Regular cardiac myocyte (primary cell): ENCODE data around the gene ZSCAN22. TPM values are rescaled to one million over a fixed set of nuclear protein-coding genes. Genes with fewer than 3 reads are reported as not detected.

Source experiments
- total RNA-seq: library from RNA; depleted of rRNA; stranded (reverse); fragments of >200 nt; gene quantifications from 2 replicates; pipeline ENCODE4 v1.2.3, GENCODE V29; 2014

The ZSCAN22 gene
- total RNA-seq, result 2.3 and 2.7 TPM in 2 replicates

DNA sequence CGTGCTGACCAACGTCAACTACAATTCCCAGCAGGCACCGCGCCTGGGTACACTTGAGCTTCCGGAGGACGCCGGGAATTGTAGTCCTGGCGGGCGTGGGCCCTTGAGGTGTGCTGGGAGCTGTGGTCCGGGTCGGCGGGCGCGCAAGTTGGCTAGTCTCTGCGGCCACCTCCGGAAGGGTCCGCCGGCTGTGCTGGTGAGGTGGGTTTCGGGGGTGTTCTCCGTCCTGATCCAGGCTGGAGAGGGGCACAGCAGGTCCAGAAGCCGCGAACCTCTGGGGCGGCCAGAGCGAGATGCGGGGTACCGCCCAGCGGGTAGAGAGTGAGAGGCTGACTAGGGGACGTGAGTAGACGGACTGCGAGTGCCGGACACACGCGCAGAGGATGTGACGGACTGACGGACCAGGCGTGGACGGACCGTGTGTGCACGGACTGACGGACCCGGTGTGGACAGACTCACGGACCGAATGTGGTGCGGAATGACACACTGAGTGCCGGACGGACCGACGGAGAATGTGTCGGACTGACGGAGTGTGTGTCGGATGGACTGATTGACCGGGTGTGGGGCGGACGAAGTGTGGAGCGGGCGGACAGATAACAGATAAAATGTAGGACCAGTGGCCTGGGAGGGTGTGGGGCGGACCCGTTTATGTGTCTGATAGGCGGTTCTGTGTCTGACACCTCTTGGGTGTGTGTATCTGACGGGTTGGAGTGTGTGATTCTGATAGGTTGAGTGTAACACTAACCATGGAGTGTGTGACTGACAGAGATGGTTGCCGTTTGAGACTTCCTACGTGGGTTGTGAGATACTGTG is at the start of gene ZSCAN22:
TSS of gene ZSCAN22 (plus strand) at position 81 of the 813 bp plus-strand sequence. CDS start 7,809 bp downstream, outside the sequence.

DNA sequence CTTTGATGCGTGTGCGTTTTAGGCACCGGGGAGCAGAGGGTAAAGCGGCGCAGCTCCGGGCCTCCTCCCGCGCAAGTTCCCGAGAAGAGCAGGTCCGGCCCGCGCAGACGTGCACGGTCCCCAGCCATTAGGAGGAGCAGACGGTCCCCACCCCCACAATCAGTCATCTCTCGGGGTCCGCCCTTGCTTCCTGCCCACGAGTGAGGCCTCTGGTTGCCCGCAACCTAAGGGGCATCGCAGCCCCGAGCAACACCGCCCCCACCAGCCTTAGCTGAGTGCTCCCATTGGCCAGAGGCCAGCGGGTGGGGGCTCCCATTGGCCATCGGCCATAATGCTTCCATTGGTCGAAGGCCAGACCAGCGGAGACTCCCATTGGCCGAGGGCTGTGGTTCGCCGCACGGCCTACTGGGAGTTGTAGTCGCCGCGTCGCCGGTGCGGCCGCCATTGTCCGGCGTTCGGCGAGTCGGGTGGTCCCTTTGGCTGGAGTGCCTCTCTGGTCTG is 48.2 kb upstream of the ZSCAN22 start, which contains the start of gene ZNF8:
TSS of gene ZNF8 (plus strand) at position 415 of the 501 bp plus-strand sequence. CDS start 127 bp downstream, outside the sequence.

DNA sequence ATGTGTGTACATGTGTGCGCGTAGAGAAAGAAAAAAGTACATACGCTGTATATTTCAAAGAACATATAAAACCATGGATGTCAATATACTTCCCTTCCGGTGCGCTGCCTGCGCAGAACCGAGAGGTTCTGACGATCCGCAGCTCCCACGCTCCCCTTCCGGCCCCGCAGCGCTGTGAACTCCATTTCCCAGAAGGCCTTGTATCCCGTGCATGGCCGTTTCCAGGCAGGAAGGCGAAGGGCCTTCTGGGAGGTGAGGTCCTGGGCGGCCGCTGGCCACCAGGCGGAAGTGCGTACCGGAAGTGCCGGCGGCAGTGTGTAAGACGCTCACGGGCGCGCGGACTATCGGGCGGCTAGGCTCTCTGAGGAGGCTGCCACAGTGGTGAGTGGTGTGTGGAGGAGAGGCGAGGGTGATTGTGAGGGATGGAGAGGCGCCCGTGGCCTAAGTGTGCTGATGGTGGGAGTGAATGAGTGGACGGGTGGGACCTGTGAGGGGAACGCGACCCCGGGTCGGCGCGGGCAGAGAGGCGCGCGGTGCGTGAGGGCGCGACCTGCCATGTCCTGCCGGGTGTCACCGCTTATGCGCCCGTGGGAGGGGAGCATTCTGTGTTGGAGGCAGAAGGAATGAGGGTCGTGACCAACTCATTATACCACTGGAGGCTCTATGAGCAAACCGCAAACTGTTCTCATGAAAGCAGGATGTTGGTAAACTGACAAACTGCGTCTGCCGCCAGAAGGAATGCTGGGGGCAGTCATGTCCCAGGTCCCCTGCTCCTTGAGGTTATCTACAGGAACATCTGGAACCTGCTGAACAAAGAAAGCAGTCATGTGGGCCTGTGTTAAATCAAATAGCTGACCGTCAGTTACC is 21.5 kb upstream of the ZSCAN22 start, which contains the start of gene ERVK3-1:
TSS of gene ERVK3-1 (plus strand) at position 313 of the 867 bp plus-strand sequence. CDS start 6,792 bp downstream, outside the sequence.

DNA sequence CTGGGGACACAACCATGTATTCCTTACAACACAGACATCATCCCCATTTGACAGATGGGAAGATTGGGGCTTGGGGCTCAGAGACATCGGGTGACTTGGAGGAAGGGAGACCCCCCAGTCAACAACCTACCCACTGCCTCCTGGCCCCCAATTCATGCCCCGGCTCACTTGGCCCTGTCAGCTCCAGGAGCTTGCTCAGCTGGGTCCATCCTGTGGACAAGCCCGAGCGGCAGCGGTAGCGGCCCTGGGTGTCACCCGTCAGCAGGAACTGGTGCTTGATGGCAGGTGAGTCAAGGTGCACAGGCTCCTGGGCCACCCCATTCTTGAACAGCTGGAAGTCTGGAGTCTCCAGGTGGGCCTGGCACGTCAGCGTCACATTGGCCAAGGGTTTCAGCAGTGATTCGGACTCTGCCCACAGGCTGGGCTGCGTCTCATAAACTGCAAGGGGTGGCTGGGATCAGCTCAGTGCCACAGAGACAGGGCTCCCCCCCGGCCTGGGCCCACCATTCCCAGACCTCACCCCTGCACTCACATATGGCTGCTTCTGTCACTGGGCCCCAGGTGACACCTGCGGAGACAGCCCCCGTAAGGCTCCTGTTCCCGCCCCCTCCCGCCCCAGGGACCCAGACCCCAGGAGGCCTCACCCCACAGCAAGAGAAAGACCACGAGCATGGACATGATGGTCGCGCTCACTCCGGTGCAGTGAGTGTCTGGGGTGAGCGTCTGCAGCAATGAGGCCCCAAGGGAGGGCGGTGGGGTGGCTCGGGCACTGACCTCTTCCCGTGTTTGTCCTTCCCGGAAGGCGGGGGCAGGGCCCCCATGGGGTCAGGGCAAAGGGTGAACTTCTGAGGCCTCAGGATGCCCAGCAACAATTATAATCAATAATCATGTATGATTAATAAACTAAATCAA is 26.2 kb downstream of the ZSCAN22 start, which contains the start of gene A1BG:
TSS of gene A1BG (minus strand) at position 733 of the 912 bp plus-strand sequence. CDS start at position 678, 55 bp downstream.

DNA sequence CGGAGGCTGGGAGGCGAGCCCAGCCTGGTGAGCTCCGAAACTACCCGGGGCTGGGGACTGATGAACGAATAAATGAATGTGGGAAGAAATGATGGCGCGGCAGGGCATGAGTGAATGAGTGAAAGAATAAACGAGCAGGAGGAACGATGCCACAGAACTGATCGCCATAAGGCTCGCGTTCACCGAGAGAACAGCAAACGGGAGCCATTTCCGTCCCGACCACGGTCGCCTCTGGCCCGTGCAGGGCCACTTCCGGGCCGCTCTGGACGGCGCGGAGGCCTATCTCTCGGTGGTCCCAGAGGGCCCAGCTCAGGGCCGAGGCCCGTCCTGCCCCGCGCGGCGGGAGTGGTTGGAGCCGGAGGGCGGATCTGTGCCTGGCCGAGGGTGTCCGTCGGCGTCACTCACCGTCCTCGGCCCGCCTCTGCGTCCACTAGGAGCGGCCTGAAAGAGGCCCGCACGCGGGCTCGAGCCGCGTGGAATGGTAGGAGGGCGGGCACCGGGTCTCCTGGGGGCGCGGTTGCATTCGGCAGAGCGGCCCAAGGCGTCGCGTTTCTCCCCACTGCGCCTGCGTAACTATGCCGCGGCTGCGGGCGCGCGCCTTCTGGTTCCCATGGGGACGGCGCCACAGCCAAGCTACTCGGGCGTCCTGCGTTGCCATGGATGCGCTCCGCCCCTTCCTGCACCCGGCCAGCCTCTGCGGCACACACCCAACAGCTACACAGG is 35.6 kb downstream of the ZSCAN22 start, which contains the start of gene ZNF497:
TSS of gene ZNF497 (minus strand) at position 480 of the 723 bp plus-strand sequence. CDS start 5,116 bp downstream, outside the sequence.

DNA sequence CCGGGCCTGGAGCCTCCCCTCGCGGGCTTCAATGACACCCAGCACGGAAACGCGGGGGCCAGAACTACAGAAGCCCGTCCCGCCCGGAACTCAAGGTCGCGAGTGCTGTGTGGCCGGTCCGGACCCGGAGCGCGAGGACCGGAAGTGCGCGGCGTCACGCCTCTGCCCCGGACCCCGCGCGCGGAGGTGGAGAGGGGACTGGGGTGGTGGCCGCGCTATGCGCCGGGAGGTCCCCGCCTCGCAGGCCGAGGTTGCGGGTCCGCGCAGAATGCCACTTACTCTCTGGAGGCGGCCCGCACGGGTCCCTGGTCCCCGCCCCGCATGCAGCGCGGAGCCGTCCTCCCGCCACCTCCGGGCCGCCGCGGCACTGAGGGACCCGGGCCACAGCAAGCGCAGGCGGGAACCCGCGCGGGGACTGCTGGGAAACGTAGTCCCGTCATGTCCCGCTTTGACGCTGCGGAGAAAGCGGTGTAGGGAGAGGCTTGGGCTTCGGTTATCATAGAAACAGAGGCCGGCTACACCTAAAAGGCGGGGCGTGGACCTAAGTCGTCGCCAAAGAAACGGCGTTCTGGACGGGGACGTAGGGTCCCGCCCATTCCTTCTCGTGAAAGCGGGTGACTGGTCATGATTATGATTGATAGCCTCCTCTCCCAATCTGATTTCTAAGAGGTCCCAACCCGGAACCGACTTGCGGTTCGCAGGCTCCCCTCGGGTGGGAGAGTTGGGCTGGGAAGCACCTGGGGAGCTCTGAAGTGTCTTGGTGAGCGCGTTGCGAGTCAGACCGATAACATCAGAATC is 54.1 kb downstream of the ZSCAN22 start, which contains the start of gene ZNF837:
TSS of gene ZNF837 (minus strand) at position 369 of the 798 bp plus-strand sequence. CDS start 11,698 bp downstream, outside the sequence.

DNA sequence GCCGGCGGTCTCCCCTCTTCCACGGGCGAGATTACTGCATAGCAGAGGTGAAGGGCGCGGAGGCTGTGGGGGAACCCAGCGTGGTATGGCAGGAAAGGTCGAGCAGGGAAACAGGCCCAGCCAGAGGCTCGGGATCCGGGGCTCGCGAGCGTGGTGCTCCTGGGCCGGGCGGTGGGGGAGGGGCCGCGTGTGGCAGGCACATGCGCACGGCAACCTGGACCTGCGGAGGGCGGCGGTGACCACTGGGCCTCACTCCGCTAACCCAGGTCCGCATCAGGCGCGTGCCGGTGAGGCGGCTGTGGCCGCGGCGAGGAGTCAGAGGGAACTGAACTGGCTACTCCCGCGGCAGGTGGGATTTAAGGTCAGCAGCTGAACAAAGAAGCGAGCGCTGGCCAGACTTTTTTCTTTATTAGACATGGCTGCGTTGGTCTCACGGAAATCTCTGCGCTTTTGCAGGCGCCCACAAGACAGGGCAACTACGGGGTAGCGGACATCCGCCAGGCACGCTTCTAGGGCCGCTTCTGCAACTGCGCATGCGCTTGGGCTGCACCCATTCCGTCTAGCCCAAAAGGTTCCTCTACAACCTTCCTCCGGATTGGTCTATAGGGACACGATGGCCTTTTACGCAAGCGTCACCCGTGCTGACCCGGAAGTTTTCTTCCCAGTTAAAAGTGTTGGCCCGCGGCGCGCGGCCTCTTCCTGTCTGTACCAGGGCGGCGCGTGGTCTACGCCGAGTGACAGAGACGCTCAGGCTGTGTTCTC is 60.0 kb downstream of the ZSCAN22 start, which contains the start of gene RPS5:
TSS of gene RPS5 (plus strand) at position 694 of the 762 bp plus-strand sequence. CDS start 869 bp downstream, outside the sequence.

Other genes starting within 250 kb of the ZSCAN22 start
- 30.1 and 76.4 TPM in 2 replicates for gene ZSCAN18, start 228.8 kb upstream of the ZSCAN22 start, total RNA-seq
- gene ZNF329, start 176.2 kb upstream of the ZSCAN22 start, total RNA-seq, result 14.6 and 17.8 TPM in 2 replicates
- 29.3 and 31.6 TPM in 2 replicates for gene ZNF274, start 143.9 kb upstream of the ZSCAN22 start, total RNA-seq
- gene ZNF544, start 98.1 kb upstream of the ZSCAN22 start, total RNA-seq, result 42.0 and 44.5 TPM in 2 replicates
- gene ZNF8, start 48.0 kb upstream of the ZSCAN22 start, total RNA-seq, result 4.0 and 4.5 TPM in 2 replicates
- 20.6 and 38.2 TPM in 2 replicates for gene ERVK3-1, start 21.6 kb upstream of the ZSCAN22 start, total RNA-seq
- gene A1BG, start 26.5 kb downstream of the ZSCAN22 start, total RNA-seq, result 6.1 and 14.4 TPM in 2 replicates
- gene ZNF497, start 35.8 kb downstream of the ZSCAN22 start, total RNA-seq, result 0.58 and 1.1 TPM in 2 replicates
- 1.2 and 3.9 TPM in 2 replicates for gene ZNF837, start 54.0 kb downstream of the ZSCAN22 start, total RNA-seq
- 2,110 and 2,179 TPM in 2 replicates for gene RPS5, start 60.3 kb downstream of the ZSCAN22 start, total RNA-seq
- 0.38 TPM in 1 of 2 replicates, not detected in the other for gene RNF225, start 68.7 kb downstream of the ZSCAN22 start, total RNA-seq
- gene ZNF584, start 81.7 kb downstream of the ZSCAN22 start, total RNA-seq, result 12.7 and 16.7 TPM in 2 replicates
- 10.4 and 12.7 TPM in 2 replicates for gene ZNF132, start 113.2 kb downstream of the ZSCAN22 start, total RNA-seq
- 7.3 and 10.0 TPM in 2 replicates for gene ZNF324B, start 124.6 kb downstream of the ZSCAN22 start, total RNA-seq
- 11.8 and 16.3 TPM in 2 replicates for gene ZNF324, start 140.1 kb downstream of the ZSCAN22 start, total RNA-seq
- 5.4 and 5.9 TPM in 2 replicates for gene ZNF446, start 149.4 kb downstream of the ZSCAN22 start, total RNA-seq
- 2.8 and 2.9 TPM in 2 replicates for gene SLC27A5, start 185.0 kb downstream of the ZSCAN22 start, total RNA-seq
- 3.4 and 5.6 TPM in 2 replicates for gene ZBTB45, start 192.8 kb downstream of the ZSCAN22 start, total RNA-seq
- gene TRIM28, start 217.1 kb downstream of the ZSCAN22 start, total RNA-seq, result 171 and 383 TPM in 2 replicates
- 98.7 and 136 TPM in 2 replicates for gene CHMP2A, start 228.1 kb downstream of the ZSCAN22 start, total RNA-seq
- 51.0 and 87.0 TPM in 2 replicates for gene UBE2M, start 231.6 kb downstream of the ZSCAN22 start, total RNA-seq
- 10.9 and 20.9 TPM in 2 replicates for gene MZF1, start 246.3 kb downstream of the ZSCAN22 start, total RNA-seq